ENCODE results near the gene DCC. TPM values are rescaled to one million over a fixed set of nuclear protein-coding genes. Genes with fewer than 3 reads are reported as not detected.

DCC gene
- total and polyA plus RNA-seq, 2 of the 8 experiments (the other 6 are each of a cell fraction or from before 2014, with no cell fraction given) = 0.14 to 1.4 TPM

- no peaks in the 10 kb centered on the region for H3K9me3 ChIP-seq (ENCODE audit: insufficient read depth in 2 of 2, low read depth in 1 of 2, low read length in 1 of 2)
- no peak overlapping the region for H2BK120ac ChIP-seq (replicated peaks; ENCODE audit: low read depth, low read length)
- no peak overlapping the region for H2BK12ac ChIP-seq (ENCODE audit: low read depth, low read length)
- H4K5ac ChIP-seq (ENCODE audit: insufficient read length, low read depth, low read length) = no peak overlapping the region
- no peak overlapping the region for H2BK20ac ChIP-seq (ENCODE audit: low read length)
- no peaks in the 10 kb centered on the region for H3K27me3 ChIP-seq (replicated peaks in 1 of 4; ENCODE audit: control insufficient read depth in 3 of 4, extremely low read depth in 1 of 4, insufficient read depth in 3 of 4, low read length in 3 of 4)
- no peak overlapping the region for H3K27ac ChIP-seq (ENCODE audit: low read depth, low read length)
- H3K4ac ChIP-seq (replicated peaks; ENCODE audit: insufficient read length, low read depth, low read length) = no peak overlapping the region
- no peak overlapping the region for H3K14ac ChIP-seq (ENCODE audit: insufficient read length)
- H4K91ac ChIP-seq (replicated peaks; ENCODE audit: insufficient read length, low read length) = no peak overlapping the region
- H3K9ac ChIP-seq (replicated peaks in 1 of 4; ENCODE audit: extremely low read depth in 1 of 4, low read depth in 3 of 4, low read length in 3 of 4) = no peak overlapping the region
- WGBS, 2 experiments (ENCODE audit: extremely low coverage in 1 of 2, insufficient coverage in 1 of 2, insufficient read length in 1 of 2, insufficient replicate concordance in 2 of 2, low coverage in 1 of 2, low lambda C conversion rate in 2 of 2, missing lambda C conversion rate in 1 of 2) = 17% methylated on average over 2 of the region's 2 CpGs; no CpG with 5 or more reads in 1 of the 2 experiments
- no peaks in the 10 kb centered on the region for H4K20me1 ChIP-seq (replicated peaks in 1 of 2; ENCODE audit: control insufficient read depth in 1 of 2, insufficient read depth in 2 of 2, low read length in 2 of 2)
- ChIA-PET POLR2A (ENCODE audit: partially characterized antibody) (no interaction called here), CTCF (ENCODE audit: partially characterized antibody) (interaction anchor here (1.1 to 2.0 kb wide), 2 partner anchors 16 to 18 kb away, joined by 4 to 6 read pairs; partner anchors contain the start of gene DCC)
- no peak overlapping the region for H4K8ac ChIP-seq (ENCODE audit: extremely low read depth, insufficient read depth, low read length)
- H3K36me3 ChIP-seq (ENCODE audit: control insufficient read depth in 2 of 4, insufficient read depth in 4 of 4, low read length in 3 of 4) = no peaks in the 10 kb centered on the region
- no peak overlapping the region for H3K56ac ChIP-seq (replicated peaks; ENCODE audit: insufficient read length, low read depth, low read length)
- H3K23me2 ChIP-seq (ENCODE audit: low read depth, low read length) = no peaks in the 10 kb centered on the region
- DNase-seq (ENCODE audit: low read depth in 1 of 2, low spot score in 2 of 2) (no peak), FAIRE-seq (peak; percentile 19)
- H3K4me3 ChIP-seq (ENCODE audit: extremely low read depth in 1 of 4, insufficient read depth in 2 of 4, low read depth in 3 of 4, low read length in 4 of 4) = no peak overlapping the region
- no peak overlapping the region for H3K23ac ChIP-seq (ENCODE audit: insufficient read length)
- H3K18ac ChIP-seq (ENCODE audit: extremely low read depth, low read length) = no peak overlapping the region
- H2BK5ac ChIP-seq (ENCODE audit: low read depth, low read length) = no peak overlapping the region
- H3K79me1 ChIP-seq (ENCODE audit: low read depth, low read length) = no peaks in the 10 kb centered on the region
- 0 out of 2 replicates have a peak overlapping the region, but pooled peaks have one; percentile 13 for H2AFZ ChIP-seq (ENCODE audit: low read length)
- peaks cover 0 to 11% (median 2%) of the 10 kb centered on the region in 4 experiments; a peak in 3 of 7 replicates for H3K4me1 ChIP-seq (replicated peaks in 1 of 4; ENCODE audit: control insufficient read depth in 3 of 4, insufficient read depth in 4 of 4, low read length in 3 of 4)
- no peaks in the 10 kb centered on the region for H3K79me2 ChIP-seq (ENCODE audit: control insufficient read depth in 1 of 2, insufficient read depth in 2 of 2, low read length in 2 of 2)
- H2BK15ac ChIP-seq (ENCODE audit: low read length) = no peak overlapping the region
- no peak overlapping the region for H2AK5ac ChIP-seq (ENCODE audit: low read depth, low read length)
- H3K4me2 ChIP-seq (ENCODE audit: insufficient read depth in 1 of 2, low read depth in 2 of 2, low read length in 2 of 2) = no peak overlapping the region; a peak in 1 of 4 replicates
- TF ChIP-seq NANOG (IDR thresholded peaks at IDR 0.05; ENCODE audit: insufficient read depth, low read depth, low read length, poor library complexity, severe bottlenecking) (no peak), EGR1 (IDR thresholded peaks at IDR 0.05; ENCODE audit: borderline replicate concordance, low read depth, low read length) (no peak), CTBP2 (IDR thresholded peaks at IDR 0.05; ENCODE audit: borderline replicate concordance, insufficient read depth, insufficient read length, low read length) (no peak), CHD2 (IDR thresholded peaks at IDR 0.05; ENCODE audit: low read length) (no peak), KDM4A (IDR thresholded peaks at IDR 0.05; ENCODE audit: low read depth, low read length, severe bottlenecking) (no peak), EZH2 (IDR thresholded peaks at IDR 0.05; ENCODE audit: low read depth, low read length, severe bottlenecking) (no peak), TBP (IDR thresholded peaks at IDR 0.05; ENCODE audit: low read depth, low read length) (no peak), BRCA1 (IDR thresholded peaks at IDR 0.05; ENCODE audit: low read depth, low read length) (no peak), TAF7 (optimal IDR thresholded peaks at IDR 0.05; ENCODE audit: borderline replicate concordance, low read depth, low read length) (no peak), POLR2A (IDR thresholded peaks at IDR 0.05; ENCODE audit: control extremely low read depth in 1 of 2, low read depth in 2 of 2, low read length in 2 of 2) (no peak), TAF1 (IDR thresholded peaks at IDR 0.05; ENCODE audit: low read depth, low read length) (no peak)
- TF ChIP-seq, protein P1, sequence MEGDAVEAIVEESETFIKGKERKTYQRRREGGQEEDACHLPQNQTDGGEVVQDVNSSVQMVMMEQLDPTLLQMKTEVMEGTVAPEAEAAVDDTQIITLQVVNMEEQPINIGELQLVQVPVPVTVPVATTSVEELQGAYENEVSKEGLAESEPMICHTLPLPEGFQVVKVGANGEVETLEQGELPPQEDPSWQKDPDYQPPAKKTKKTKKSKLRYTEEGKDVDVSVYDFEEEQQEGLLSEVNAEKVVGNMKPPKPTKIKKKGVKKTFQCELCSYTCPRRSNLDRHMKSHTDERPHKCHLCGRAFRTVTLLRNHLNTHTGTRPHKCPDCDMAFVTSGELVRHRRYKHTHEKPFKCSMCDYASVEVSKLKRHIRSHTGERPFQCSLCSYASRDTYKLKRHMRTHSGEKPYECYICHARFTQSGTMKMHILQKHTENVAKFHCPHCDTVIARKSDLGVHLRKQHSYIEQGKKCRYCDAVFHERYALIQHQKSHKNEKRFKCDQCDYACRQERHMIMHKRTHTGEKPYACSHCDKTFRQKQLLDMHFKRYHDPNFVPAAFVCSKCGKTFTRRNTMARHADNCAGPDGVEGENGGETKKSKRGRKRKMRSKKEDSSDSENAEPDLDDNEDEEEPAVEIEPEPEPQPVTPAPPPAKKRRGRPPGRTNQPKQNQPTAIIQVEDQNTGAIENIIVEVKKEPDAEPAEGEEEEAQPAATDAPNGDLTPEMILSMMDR (IDR thresholded peaks at IDR 0.05; ENCODE audit: control extremely low read depth in 1 of 3, insufficient read depth in 1 of 3, low read depth in 1 of 3, low read length in 3 of 3) = no peak
Measured at GRCh38 chr18:52323802-52324201, 16.2 kb upstream of the DCC start.

Measured in H1 (cell line).